GM19452 (cell line): ENCODE data around the gene TXLNG.
A peak's percentile ranks its signal among the peaks of the same experiment; 100 is the strongest.
"Not testable (repeated sequence)": the region's sequence is repeated elsewhere in the genome, so short reads cannot be mapped to it uniquely, and the experiment has no call there.

Experiments
- ATAC-seq: cut with Tn5 transposase; IDR thresholded peaks from one replicate; pipeline ENCODE4 v1.9.1; 2021; ENCODE audit not compliant: unreplicated experiment

The TXLNG gene

GRCh38 chrX:16786139-16786790, at the start of gene TXLNG:
Gene TXLNG, plus strand, starts transcription at chrX:16786466. Its CDS starts 22 bp downstream, at chrX:16786488.
- ATAC-seq: peak; percentile 98

GRCh38 chrX:16737024-16737423, 49.2 kb upstream of the TXLNG start:
- ATAC-seq: no peak

GRCh38 chrX:16739574-16739973, 46.7 kb upstream of the TXLNG start:
- ATAC-seq: no peak

GRCh38 chrX:16743604-16744325, 42.5 kb upstream of the TXLNG start:
- ATAC-seq: no peak

- ATAC-seq: no peak
Observed at GRCh38 chrX:16745102-16745501, 41.2 kb upstream of the TXLNG start.

- no peak for ATAC-seq
Observed at GRCh38 chrX:16745659-16746058, 40.6 kb upstream of the TXLNG start.

GRCh38 chrX:16748425-16748824, 37.8 kb upstream of the TXLNG start:
- no peak for ATAC-seq

- ATAC-seq: no peak
Observed at GRCh38 chrX:16750136-16750535, 36.1 kb upstream of the TXLNG start.

GRCh38 chrX:16754019-16754418, 32.2 kb upstream of the TXLNG start:
- no peak for ATAC-seq

GRCh38 chrX:16756724-16757123, 29.5 kb upstream of the TXLNG start:
- ATAC-seq: no peak

- not testable (repeated sequence) for ATAC-seq
Observed at GRCh38 chrX:16761500-16761899, 24.8 kb upstream of the TXLNG start.

- ATAC-seq: no peak
Observed at GRCh38 chrX:16762579-16762978, 23.7 kb upstream of the TXLNG start.

- no peak for ATAC-seq
Observed at GRCh38 chrX:16765594-16765993, 20.7 kb upstream of the TXLNG start.

GRCh38 chrX:16770970-16771482, 15.2 kb upstream of the TXLNG start:
- no peak for ATAC-seq

- no peak for ATAC-seq
Observed at GRCh38 chrX:16771483-16772398, 14.5 kb upstream of the TXLNG start.

GRCh38 chrX:16772460-16772859, 13.8 kb upstream of the TXLNG start:
- no peak for ATAC-seq

GRCh38 chrX:16774746-16775145, 11.5 kb upstream of the TXLNG start:
- no peak for ATAC-seq

GRCh38 chrX:16778545-16778944, 7.7 kb upstream of the TXLNG start:
- no peak for ATAC-seq

- ATAC-seq: no peak
Observed at GRCh38 chrX:16778993-16779392, 7.3 kb upstream of the TXLNG start.

- not testable (repeated sequence) for ATAC-seq
Observed at GRCh38 chrX:16779815-16780214, 6.5 kb upstream of the TXLNG start.

- ATAC-seq: no peak
Observed at GRCh38 chrX:16783452-16783851, 2.8 kb upstream of the TXLNG start.
